NCI-H187 (cell line): ENCODE measurements around the gene TMCO4.

Experiments used
- DNase-seq, 2 experiments: peaks; one replicate each; lab custom pipeline; 2025; lab: John Stamatoyannopoulos, UW

Gene TMCO4

DNA sequence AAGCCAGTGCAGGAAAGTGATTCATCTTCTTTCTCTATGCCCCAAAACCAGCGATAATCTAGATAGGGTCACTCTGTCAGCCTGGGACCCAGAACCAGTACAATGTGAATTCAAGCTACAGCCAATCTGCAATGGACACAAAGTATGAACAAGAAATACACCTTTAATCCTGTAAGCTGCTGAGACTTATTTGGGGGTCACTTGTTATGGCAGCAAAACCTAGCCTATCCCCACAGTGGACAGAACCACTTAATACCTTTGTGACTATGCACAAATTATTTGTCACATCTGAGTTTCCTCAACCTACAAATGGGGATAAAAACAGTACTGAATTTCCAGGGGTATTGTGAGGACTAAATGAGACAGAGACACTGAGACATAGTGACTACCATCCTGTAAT, 50.0 kb downstream of the TMCO4 start:
- no peak for DNase-seq

DNA sequence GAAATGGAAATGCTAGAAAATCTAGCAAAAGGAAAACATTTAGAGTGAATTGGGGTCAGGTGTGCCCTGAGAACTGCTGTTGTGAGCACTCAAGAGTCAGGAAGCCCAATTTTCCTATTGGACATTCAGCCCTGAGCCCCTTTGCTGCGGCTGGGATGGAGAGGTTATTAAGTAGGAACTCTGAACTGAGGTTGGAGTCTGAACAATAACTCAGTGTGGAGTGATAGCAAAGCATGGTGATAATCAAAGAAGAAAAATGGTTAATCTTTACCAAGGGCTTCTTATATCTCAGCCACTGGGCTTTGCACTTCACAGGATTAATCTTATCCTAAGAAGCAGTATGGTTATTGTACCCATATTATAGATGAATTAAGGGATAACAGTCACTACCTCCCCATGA, 52.0 kb downstream of the TMCO4 start:
- DNase-seq, result no peak

DNA sequence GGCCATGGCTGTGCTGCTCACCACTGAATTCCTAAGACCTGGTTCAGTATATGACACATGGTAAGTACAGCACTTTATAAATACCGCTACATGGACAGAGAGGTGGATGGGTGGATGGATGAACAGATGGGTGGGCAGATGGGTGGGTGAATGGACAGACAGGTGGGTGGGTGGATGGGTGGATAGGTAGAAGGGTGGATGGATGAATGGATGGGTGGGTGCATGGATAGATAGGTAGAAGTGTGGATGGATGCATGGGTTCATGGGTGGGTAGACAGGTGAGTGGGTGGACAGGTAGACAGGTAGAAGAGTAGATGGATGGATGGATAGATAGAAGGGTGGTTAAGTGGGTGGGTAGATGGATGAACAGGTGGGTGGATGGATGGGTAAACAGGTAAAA, 54.8 kb downstream of the TMCO4 start:
- no peak for DNase-seq

DNA sequence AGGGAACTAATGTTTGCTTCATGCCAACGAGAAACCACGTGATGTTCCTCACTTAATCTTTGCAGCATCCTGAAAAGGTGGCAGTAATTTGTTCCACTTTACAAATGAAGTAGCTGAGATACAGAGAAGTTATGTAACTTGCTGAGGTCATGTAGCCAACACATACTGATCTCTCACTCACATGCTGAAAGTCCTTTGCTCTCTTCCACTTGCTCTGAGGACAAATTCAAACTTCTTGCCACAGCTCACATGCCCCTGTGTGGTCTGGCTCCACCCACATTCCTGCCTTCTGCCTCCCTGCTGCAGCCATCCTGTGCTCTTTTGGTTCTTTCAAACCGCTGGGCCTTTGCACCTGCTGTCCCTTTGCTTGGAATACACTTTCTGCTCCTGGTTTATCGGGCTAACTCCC, 55.4 kb downstream of the TMCO4 start:
- no peak for DNase-seq

DNA sequence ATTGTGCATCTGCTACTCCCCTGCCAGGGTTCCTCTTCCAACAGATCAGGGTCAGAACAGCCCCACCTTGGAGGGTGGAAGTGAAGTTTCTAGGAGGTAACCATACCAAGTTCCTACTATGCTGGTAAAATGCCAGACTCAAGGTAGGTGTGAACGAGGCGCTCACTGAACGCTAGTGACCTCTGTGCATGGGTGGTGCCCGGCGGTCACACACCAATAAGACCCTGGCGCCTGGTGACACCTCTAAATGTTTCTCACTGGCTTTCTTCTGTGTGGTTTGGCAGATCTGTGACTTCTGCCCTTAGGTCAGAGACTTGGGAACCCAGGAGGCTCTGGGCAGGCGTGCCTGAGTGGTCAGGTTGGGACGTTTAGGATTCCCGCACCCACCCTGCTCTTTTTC, 55.9 kb downstream of the TMCO4 start:
- DNase-seq, result no peak

DNA sequence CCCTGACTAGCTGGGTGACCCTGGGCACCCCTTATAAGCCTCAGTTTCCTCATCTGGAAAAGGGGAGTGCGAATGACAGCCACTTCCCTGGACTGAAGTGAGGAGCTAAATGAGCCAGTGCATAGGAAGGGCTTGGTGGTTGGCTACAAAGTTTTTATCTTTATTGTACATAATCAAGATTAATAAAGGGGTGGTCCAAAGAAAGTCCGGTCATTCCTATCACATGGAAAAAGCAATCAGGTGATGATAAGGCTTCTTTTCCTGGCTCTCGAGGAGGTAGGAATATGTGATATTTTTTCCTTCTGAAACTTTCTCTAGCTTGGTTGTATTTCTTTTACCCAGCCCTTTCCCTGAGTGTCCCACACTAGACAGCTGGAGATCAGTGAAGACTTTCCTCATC, 56.5 kb downstream of the TMCO4 start:
- DNase-seq, result no peak

DNA sequence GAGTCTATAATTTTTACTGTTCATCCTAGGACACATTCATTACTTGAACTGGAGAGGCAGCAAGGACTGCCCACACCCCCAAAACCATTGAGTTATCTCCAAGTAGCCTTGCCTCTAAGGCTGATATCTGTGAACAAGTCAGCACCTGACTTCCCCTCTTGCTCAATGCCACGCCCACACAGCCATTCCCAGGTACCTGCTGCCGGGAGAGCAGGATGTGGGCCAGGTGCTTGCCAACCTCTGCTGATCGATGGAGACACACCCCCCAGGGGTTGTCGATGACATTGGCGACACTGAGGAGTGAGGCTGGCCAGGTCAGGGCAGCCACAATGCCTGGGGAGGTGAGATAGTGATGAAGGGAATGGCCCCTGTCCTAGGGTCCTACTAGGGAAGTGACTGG, 60.1 kb downstream of the TMCO4 start:
- DNase-seq, result no peak

DNA sequence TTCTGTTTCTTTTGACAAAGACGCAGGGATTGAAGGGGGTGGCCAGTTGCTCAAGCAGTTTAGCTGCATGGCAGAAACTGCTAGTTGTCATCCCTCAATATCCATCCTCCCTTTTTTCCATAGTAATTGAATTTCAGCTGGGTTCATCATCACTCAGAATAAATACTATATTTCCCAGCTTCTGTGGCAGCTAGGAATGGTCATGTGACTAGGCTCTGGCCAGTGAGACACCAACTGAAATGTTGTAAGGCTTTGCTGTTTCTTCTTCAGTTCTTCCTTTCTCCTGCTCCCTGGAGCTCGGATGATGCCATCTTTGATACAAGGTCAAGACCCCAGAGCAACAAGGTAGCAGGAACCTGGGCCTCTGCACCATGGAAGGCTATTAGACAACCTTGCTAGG, 61.0 kb downstream of the TMCO4 start:
- no peak for DNase-seq

DNA sequence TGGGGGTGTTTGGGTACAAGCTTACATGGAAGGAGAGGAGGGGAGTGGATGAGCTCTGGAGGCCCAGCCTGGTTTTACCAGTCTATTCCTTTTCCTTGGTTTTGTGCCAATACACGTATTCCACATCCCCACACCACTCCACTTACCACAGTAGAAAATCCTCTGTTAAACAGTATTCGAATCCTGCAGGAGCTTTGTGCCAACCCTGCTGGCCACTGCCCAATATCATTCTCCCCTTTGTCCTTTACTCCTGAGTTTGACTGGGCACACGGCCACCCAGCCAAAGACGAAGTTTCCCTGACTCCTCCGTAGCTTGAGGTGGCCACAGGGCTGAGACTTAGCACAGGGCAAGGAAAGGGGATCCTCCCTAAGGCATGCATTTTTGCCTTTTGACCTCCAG, 61.6 kb downstream of the TMCO4 start:
- no peak for DNase-seq

DNA sequence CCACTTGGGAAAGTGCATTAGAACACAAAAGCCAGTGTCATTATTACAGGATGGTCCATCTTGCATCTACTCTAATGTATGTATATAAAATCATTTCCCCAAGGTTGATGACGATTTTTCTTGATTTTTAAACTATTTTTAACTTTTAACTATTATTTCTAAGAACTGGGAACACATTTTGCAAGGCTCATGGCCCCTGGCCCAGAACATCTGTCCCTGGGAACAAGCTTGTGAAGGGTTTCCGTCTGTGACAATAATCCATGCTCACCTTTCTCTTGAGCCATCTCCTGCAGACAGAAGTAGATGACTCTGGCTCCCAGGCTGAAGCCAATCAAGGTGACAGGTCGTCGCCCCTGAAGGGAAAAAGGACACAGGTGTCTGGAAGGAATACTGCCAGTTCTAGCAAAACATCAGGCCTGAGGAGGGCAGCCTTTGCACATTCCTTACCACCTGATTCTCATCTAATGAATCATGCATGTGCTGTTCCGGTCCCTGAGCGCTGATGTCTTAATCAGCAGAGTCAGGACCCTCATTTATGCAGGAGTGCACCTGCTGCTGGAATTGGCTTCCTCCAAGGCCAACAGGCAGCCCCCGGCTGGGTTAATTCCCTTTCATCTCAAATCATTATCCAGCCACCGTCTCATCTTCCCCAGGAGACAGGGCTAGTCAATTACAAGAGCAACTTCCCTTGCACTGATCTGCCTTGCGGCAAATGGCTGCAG, 62.5 kb downstream of the TMCO4 start:
- no peak for DNase-seq

DNA sequence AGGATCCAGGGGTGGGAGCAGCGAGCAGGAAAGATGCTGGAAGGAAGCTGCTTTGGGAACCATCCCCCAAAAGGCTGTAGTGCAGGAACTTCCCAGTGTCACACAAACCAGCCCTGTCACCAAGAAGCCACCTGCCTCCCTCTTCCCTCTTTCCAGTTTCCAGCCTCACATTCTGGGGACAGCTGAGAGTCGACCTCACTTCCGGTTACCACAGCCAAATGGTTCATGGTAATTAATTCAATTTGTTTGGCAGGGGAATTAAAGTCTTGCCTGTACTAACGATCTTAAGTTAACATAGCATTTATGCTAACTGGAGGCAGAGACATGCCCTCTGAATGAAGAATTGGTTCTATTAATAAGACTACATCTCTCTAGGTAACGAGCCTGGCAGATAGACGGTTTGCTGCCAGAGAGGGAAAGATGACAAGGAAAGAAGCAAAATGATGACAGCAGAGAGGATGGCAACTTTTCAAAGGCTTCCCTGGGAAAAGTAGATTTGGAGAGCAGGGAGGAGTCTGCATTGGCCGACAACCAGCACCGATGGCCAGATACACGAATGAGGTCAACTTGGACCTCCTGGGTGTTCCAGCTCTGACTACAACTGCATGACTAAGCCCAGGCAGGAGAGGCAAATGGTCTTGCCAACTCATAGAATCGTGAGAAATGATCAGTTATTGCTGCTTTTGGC, 64.1 kb downstream of the TMCO4 start:
- DNase-seq, result no peak

DNA sequence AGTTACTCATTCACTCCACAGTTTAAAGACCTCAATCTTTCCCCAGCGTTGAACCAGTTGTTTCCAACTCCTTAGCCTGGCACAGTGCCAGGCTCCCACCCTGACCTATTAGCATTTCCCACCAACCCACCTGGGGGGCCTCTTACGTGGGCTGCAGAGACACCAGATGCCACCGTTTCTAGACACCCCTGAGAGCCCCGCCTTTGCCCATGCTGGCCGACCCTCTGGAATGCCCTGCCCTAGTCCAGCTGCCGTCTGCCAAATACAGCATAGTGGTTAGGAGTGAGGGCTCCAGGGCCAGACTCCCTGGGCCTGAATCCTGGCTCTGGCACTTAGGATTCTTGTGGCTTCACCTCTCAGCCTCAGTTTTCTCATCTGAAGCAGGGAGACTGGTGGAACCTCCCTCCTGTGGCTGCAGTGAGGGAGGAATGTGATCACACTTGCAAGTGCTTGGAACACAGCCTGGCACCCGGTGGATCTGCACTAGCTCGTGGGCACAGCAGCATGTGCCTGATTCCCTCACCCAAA, 65.2 kb downstream of the TMCO4 start:
- DNase-seq, result no peak

DNA sequence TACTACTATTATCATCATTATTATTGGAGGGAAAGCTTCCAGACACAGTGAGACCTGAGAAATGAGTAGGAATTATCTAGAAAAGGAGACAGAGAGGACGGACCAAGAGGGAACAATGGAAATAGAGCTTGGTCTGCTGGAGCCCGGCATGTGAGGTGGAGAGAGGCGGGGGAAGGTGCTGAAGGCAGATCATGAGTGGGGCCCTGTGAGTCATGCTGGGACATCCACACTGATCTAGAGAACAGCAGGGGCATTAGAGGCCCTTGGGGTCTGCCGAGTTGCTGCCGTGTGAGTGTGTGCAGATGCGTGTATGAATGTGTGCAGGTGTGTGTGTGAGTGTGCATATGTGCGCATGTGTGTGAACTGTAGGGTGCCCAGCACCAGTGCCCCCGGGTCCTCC, 65.7 kb downstream of the TMCO4 start:
- DNase-seq, result no peak

DNA sequence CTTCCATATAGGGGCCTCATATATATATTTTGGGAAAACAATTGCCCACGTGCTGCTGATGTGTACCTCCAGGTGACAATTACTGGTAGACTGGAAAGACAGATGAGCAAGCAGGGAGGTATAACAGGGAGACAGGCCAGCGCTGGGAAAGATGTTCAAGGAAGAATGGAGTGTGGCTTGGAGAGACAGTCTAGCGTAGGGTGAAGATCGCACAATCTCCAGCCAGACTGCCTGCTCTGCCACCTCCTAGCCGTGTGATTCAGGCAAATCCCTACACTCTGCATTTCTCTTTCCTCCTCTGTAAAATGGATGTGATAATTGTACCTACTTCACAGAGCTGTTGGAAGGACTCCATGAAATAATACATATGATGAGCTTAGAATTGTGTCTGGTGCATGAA, 66.1 kb downstream of the TMCO4 start:
- DNase-seq, result no peak

DNA sequence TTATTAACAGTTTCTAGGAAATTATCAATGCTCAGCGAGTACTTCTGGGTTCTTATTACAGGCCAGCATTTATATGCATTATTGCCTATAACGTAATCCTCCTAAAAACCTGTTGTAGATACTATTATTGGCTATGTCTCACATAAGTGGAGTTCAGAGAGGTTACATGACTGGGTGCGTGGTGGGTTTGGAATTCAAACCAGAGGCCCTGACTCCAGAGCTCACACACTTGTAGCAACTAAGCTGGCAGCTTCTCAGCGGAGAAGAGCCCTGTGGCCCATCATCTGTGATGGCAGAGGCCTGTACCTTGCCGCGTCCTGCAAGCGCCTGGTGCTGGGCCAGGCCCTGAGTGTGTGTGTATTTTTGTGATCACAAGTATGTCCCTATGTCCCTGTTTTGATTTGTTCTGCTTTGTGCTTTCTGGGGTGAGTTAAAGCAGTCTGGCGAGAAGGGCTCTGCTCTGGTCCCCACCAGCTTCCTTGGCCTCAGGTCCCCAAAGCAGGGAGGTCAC, 68.3 kb downstream of the TMCO4 start:
- DNase-seq, result no peak

DNA sequence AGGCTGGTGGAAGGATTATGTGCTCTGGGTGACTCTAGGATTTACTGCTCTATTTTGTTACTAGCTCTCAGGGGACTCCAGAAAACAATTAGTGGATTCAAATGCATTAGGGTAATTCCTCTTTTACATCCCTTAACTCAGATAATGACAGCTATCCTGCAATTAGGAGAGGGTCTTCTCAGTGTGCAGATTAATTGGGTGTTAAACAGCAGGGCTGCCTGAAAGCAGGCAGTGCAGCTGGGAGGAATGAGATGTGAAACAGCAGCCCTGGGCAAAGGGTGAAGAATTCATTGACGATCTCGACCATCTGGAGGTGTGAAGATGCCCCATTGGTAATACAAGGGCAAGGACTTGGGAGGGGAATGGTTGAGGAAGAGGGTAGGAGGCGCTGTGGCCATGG, 68.9 kb downstream of the TMCO4 start:
- DNase-seq, result no peak

DNA sequence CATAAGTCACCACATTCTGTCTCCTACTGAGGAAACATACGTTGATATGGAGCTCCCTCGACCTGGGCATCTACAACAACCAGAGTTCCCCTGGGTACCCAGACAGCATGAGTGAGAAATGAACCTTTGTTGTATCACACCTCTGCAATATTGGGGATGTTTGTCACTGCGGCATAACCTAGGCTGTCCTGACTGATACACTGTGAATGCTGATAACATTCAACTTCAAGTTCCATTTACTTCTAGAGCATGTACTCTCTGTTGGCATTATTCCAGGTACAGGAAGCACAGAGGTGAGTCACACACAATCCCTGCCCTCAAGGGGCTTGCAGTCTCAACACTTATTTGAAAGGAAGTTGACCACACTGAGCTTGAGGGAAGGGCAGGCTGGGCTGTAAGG, 69.5 kb downstream of the TMCO4 start:
- no peak for DNase-seq

DNA sequence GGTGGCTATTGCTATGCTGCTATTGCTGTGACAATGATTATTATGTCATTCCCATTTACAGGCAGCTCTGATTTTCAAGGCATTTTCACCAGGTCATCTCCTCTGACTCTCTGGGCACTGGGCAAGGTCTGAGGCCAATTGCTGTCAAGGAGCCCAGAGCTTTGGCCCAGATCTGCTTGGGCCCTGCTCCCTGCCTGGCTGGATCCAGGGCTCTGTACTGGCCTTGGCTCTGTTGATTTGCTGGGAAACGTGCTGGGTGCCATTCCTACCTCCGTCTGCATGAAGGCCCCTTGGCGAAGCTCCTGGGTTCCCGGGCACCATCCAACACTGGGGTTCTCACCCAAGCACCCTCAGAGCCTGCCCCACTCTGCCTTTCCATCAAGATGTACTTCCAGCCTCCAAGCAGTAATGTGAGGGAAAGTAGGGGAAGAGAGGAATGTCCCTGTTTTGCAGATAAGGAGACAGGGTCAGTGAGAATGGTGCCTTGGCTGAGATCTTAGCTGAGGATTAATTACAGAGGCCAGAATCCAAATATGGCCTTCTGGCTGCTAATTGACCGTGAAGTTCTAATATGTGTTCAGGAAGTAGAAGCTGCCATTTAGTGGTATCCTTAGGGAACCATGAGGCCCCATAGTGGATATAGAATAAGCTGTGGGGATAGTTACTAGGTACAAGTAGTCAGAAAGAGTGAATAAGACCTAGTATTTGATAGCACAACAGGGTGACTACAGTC, 71.1 kb downstream of the TMCO4 start:
- DNase-seq, result no peak

DNA sequence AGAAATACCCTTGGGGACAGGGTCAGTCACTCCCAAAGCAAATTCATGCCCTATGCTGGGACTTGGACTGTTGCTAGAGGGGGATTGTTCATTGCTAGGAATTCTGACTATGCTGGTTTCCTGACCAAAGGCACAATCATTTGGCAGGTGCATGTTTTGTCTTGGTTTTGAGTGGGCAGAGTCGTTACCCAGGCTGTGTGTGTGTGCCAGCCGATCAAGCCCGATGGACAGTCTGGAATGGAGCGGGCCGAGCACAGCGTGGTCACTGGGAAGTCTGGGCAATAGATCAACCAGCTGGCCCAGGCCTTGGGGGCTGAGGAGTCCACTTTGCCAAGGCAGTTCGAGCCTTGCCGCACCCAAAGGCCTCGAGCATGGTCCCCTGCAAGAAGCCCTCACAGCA, 74.1 kb downstream of the TMCO4 start:
- no peak for DNase-seq

DNA sequence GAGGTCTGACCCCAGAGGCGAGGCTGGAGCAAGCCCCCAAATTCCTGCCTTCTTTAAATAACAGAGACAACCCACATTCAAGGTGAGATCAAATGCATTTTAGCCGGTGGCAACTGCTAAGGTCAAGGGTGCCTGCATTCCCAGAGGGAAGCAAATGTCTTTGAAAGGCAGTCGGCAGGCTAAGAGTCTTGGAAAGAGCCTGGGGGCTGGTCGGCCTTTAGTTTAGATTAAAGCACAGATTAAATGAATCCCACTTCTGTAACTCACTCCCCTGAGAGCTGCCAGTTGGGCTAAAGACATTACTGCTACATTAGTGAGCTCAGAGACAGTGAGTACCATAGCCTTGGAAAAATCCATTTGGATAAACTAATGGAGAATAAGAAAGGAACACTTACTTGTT, 75.8 kb downstream of the TMCO4 start:
- no peak for DNase-seq

DNA sequence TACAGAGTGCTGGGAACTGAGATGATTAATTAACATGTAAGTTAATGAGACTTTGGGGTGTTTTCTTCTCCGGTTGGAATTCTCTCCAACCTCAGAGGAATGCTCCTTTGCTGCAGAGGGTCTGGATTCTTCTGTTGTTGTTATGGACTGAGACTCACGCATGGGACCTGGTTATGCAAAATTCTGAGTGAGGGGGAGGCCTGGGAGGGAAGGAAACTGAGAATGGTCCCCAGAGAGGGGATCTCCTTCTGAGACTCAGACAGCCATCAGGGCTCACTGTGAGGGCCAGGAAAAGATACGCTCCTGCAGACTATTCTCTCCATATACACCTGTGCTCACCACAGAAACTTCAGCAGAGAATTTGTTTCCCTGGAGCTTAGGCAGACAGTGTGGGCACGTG, 78.7 kb downstream of the TMCO4 start:
- DNase-seq, result no peak

DNA sequence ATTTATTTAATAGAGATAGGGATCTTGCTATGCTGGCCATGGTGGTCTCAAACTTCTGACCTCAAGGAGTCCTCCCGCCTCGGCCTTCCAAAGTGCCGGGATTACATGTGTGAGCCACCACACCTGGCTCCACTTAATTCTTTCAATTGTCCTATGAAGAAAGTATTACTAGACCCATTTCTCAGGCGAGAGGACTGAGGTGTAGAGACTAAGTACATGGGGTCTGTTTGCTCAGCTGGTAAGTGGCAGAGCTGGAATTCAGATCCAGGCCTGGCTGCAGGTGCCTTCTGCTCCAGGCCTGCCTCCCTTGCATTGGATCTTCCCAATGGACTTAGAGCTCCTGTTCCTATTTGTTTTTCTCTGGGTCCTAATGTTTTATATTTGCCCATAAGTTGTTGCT, 79.5 kb downstream of the TMCO4 start:
- DNase-seq, result no peak

DNA sequence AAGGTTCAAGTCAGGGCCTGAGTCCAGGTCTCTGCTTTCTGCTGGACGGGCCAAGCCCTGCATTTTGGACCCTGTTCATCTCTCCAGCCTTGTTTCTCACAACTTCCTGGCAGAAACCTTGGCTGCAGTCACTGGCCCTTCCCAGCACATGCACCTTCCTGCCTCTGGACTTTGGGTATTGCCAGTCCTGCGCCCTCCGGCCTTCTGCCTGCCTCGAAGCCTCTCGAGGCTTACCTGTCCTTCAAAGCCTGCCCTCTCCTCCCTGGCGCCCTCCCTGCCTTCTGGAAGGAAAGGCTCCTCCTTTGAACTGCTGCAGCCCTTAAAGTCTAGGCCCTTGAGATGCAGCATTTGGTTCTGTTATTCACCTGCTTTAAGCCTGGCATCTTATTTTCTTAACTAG, 82.2 kb downstream of the TMCO4 start:
- DNase-seq, result no peak
